GM21528 (cell line): ENCODE measurements around the gene PNPLA6.
"Not testable (repeated sequence)": the region's sequence is repeated elsewhere in the genome, so short reads cannot be mapped to it uniquely, and the experiment has no call there.

Experiments
- ATAC-seq: cut with Tn5 transposase; IDR thresholded peaks from one replicate; pipeline ENCODE4 v1.9.1; 2021; ENCODE audit warnings: mild to moderate bottlenecking, moderate library complexity; ENCODE audit not compliant: unreplicated experiment, low FRiP score

Gene PNPLA6

GRCh38 chr19:7529610-7530490 is 5.7 kb upstream of the PNPLA6 start:
- ATAC-seq = no peak

- no peak for ATAC-seq
Observed at GRCh38 chr19:7533281-7533885, 2.1 kb upstream of the PNPLA6 start.

GRCh38 chr19:7533925-7534480 is 1.5 kb upstream of the PNPLA6 start:
- no peak for ATAC-seq

GRCh38 chr19:7534531-7535046 is 928 bp upstream of the PNPLA6 start:
- ATAC-seq = no peak

- ATAC-seq = no peak
Observed at GRCh38 chr19:7535998-7536695, 630 bp downstream of the PNPLA6 start.

- ATAC-seq = not testable (repeated sequence)
Observed at GRCh38 chr19:7538990-7539389, 3.5 kb downstream of the PNPLA6 start.

- no peak for ATAC-seq
Observed at GRCh38 chr19:7539827-7540425, 4.4 kb downstream of the PNPLA6 start.

- no peak for ATAC-seq
Observed at GRCh38 chr19:7540761-7541474, 5.4 kb downstream of the PNPLA6 start.

- ATAC-seq = no peak
Observed at GRCh38 chr19:7541475-7541824, 5.9 kb downstream of the PNPLA6 start.

GRCh38 chr19:7541828-7542443 is 6.4 kb downstream of the PNPLA6 start:
- no peak for ATAC-seq

GRCh38 chr19:7542556-7543348 is 7.2 kb downstream of the PNPLA6 start:
- ATAC-seq = no peak

GRCh38 chr19:7544626-7545025 is 9.1 kb downstream of the PNPLA6 start:
- no peak for ATAC-seq

GRCh38 chr19:7545300-7545699 is 9.8 kb downstream of the PNPLA6 start:
- ATAC-seq = no peak

- ATAC-seq = no peak
Observed at GRCh38 chr19:7545904-7546303, 10.4 kb downstream of the PNPLA6 start.

GRCh38 chr19:7547159-7547558 is 11.6 kb downstream of the PNPLA6 start:
- no peak for ATAC-seq

- no peak for ATAC-seq
Observed at GRCh38 chr19:7549429-7550148, 14.1 kb downstream of the PNPLA6 start.

GRCh38 chr19:7550169-7550770 is 14.8 kb downstream of the PNPLA6 start:
- no peak for ATAC-seq
